NCI-H146 treated with DMSO at 0.1 percent for 48 hours (cell line): ENCODE results near the gene EIF4E1B.

Experiments
- DNase-seq: peaks from one replicate; lab custom pipeline; 2025; ENCODE audit not compliant: unreplicated experiment; lab: John Stamatoyannopoulos, UW

Gene EIF4E1B

DNA sequence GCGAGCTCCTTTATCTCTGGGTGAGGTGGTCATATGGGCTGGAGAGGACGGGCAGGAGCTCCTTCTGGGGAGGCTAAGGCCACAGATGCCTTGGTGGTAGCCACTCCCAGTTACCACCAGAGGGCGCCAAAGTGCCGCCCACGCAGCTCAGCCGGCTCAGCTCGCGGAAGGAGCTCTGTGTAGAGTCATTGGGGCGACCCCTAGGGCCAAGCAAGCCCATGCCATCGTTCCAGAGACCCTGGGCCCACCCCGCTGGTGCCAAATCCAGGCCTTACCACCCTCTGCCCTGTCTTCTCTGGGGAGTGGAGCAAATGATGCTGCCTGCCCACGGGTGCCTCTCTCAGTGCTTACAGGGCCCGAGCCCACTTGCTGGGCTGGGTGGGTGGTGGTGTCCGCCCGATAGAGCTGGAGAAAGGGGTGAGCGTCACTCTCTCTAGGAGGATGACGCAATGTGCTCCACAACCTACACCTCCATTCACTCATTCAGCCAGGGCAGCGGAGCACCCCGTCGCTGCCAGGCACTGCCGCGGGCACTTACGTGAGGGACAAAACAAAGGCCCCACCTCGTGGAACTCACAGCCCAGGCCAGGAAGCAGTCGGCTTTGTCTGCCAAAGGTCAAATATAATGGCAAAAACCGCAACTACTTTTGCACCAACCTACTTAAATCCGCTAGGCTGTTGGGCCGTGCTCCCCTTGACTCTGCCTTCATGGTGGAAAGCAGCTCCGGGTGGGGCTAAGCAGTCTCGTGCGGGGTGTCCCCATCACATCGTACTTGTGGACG, 30.6 kb downstream of the EIF4E1B start:
- peak; percentile 16 for DNase-seq

DNA sequence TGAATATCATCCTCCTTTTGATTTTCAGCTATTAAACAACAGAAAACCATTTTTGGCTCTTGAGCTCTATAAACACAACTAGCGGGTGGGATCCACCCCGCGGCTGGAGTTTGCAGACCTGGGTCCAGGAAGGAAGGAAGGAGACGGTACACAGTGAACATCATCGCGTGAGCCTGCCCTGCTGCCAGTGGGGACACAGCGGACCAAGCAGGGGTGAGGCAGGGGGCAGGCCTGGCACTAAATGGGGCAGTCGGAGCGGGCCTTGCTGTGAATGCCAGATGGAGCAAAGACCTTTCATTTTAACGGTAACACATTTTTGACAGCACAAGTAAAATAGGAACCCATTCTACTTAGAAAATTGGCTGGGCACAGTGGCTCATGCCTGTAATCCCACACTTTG, 31.2 kb downstream of the EIF4E1B start:
- DNase-seq: no peak

DNA sequence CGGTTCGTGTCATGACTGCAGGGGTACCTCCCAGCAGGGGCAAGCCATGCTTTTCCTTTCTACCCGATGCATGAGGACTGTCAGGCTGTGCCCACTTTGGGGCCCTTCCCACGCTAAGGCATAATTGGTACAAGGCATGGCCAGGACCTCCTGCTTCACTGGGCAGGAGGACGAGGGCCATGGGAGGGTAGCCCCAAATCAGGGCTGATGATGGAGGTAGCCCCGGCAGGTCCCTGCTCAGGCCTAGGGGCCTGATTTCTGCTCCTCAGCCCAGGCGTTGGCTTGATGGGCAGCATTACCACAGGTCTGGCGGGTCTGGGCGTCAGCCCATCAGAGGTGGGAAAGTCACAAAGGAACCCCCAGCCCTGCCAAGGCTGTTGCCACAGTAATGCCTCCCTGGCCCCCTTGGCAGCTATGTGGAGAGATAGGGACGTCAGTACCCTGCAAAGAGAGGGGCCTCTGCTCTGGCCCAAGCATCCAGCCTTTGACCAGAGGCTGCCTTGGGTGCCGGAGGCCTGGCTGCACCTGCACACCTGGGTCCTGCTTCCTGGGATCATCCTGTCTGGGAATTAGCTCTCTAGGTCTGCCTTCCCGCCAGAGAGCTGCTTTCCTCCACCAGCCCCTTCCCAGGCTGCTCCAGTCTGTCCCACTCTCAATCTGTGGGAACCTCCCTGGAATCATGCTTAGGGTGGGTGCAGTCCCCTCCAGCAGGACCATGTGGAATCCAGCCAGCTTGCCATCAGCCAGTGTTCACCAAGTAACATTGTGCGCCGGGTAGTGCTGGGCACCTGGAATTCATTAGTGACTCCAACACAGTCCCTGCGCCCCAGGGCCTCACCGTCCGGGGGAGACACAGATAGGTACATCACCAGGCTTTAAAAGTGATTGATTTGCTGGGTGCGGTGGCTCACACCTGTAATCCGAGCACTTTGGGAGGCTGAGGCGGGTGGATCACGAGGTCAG, 32.2 kb downstream of the EIF4E1B start:
- no peak for DNase-seq

DNA sequence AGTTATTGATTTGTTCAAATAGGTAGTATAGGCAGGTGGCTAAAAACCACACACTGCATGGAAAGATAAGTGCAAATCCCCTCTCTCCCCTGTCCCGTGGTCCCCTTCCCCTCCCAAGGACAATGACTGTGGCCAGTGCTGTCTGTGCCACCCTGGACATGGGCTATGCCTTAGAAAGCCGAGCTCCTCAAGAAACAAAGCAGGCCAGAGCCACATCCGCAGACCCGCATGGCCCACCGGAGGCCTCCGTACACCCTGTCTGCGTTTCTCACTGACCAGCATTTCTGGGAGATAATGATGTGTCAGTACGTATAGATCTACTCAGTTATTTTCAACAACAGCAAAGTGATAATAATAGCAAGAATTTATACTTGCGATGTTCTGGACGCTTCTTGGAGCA, 33.1 kb downstream of the EIF4E1B start:
- no peak for DNase-seq

DNA sequence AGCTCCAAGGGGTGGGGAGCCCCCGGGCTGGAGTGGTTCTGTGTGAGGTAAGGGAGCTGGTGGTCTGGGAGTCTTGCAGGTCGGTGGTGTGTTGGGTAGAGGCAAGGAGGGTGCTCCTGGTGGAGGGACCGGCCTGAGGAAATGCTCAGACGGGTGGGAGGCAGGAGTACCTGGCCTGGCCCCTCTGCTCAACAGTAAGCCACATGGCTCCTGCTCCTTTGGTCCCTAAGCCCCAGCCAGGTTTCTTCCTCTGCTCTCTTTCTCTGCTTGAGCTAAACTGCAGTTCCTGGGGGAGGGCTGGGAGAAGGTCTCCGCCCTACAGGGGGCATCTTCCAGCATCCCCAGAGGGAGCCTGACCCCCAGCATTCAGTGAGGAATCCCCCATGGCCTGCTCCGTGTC, 34.0 kb downstream of the EIF4E1B start:
- no peak for DNase-seq

DNA sequence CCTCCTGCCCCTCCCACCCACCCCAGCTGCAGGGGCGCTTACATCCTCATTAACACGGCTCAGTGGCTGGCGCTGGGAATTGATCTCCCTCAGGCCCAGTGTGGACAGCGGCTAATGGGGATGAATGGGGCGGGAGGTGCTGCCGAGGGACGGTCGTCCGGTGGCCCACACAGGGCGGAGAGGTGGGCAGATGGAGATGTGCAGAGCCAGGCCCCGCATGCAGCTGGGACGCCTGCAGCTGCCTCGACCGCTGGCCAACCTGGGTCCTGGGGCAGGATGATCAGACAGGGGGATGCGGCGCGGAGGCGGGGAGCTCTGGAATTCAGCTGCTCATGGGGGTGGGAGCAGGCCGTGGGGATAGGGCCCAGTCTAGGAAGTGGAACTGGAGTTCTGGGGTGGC, 34.4 kb downstream of the EIF4E1B start:
- DNase-seq: no peak

DNA sequence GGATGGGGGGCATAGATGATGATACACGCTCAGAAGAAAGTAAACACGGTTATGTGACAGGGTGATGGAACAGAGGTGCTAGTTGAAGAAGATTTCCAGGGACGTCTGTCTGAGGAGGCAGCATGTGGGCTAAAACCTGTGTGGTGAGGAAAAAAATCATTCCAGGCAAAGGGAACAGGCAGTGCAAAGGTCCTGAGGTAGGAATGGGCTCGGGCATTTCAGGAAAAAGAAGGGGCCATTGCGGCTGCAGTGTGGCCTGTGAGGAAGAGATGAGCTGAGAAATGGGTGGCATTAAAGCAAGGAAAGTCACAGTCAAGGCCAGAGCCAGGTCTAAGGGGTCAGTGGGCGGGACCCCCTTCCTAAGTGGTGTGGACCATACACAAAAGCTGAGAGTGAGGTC, 35.0 kb downstream of the EIF4E1B start:
- no peak for DNase-seq

DNA sequence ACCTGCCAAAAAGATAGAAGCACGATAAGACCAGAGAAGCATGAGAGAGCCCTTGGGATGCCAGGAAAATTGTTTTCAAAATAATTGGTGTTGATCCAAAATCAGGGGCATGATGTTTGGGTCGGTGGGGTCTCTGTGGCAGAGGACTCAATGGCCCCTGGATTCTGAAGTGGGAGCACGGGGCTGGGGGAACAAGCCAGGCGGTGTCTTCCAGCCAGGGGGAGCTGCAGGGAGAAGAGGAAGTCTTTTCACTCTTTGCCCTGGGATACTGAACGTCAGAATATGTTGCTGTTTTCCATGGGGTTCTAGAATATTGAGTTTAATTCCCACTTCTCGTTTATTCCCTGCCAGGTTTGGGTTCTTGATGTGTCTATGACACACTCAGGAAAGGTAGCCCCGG, 37.2 kb downstream of the EIF4E1B start:
- DNase-seq: no peak

DNA sequence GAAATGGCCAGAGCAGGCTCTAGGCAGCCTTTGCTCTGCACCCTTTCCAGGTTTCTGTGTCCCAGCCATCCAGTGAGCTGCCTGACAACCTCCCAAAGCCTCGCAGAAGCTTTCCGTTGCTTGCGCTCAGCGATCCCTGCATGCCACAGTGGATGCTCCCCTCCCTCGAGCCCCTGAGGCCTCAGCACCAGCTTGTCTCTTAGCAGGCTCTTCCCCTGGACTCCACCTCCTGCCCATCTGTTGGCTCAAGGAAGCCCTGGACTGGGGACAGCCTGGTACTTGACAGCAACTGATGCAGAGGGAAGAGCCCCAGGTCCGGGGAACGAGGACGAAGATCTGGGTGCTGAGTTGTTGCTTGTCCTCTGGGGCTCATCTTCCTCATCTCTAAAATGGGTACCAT, 40.0 kb downstream of the EIF4E1B start:
- DNase-seq: no peak

DNA sequence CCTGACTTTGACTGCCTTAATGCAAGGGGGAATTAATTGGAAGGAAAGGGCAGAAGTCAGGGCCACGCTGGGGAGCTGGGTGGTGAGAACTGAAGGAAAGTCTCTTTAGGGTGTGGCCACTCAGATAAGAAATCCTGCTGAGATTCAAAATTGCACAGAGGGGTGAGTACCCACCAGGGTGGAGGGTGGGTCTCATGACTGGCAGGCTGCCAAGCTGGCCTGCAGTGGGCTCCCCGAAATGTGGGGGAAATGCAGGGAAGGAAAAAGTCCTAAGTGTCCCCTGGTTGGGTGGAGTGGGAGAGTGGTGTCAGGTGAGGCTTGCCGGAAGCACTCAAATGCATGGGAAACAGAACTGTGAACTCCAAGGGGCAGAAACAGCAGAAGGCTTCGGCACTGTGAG, 40.9 kb downstream of the EIF4E1B start:
- no peak for DNase-seq

DNA sequence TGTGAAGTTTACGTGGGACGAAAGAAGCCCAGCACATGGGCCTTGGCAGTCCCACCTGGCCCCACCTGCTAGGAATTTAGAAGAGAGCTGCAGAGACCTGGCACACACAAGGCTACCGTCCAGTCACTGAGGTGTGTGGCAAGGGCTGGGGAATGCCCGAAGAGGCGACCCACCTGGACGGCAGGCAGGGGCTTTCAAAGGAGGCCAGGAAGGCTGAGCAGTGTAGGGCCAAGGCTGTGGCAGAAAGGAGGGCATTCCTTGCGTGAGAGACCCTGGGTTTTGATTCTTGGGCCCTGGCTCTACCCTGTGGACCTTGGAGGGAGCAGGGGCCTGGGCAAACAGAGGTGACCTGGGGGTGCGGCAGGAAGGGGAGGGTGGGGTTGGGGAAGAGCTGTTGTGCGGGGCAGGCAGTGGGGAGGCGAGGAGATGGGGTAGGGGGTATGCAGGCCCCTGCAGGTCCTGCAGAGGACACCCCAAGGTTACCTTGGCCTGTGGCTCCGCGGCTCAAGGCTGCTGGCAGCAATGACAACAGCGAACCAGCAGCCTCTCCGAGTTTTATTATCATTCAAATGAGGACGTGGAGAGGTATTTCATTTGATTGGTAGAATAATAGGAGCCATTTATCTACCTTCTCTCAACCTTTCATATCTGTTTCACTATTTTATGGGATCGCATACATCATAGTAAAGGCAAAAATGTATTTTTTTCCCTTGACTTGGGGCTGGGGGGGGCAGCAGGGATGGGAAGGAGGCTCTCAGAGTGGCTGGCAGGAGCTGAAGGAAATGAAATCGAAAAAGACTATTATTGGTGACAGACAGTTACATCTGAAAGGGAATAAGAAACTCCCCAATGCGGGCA, 41.6 kb downstream of the EIF4E1B start:
- no peak for DNase-seq

DNA sequence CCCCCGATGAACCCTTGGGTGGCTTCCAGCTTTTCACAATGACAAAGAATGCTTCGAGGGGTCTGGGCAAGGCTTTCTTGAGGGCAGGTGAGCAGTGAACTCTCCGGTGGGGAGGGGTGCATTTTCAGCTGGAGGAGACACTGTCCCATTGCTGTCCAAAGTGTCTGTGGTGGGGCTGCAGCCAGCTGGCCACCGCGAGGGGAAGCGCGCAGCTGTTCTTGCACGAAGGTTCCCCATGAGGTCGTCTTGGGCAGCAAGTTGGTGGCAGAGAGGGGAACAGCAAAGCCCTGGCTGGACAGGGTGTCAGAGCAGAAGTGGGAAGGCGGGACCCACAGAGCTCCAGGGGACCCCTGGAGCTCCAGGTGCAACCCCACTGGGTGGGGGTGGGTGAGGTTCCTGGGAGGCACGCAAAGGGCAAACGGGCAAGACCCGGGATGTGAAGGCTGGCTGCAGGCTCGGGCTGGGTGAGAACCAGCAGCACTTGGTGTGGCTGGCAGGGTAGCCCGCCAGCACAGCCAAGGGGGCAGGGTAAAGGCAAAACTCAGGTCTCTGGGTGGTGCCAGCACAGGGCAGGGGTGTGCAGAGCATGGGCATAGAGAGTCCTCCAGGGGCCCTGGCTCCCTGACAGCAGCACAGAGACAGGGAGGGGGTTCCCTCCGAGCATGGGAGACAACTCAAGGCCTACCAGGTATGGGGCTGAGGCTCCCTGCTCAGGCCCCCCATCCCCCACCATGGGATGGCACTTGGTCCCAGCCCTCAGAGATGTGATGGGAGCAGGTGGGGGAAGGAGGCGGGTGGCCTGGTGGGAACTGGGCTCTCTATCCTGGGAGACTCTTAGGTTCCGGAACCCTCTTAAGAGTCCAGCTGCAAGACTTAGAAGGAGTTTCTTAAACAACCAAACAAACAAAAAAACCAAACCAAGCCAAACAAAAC, 43.4 kb downstream of the EIF4E1B start:
- DNase-seq: no peak

DNA sequence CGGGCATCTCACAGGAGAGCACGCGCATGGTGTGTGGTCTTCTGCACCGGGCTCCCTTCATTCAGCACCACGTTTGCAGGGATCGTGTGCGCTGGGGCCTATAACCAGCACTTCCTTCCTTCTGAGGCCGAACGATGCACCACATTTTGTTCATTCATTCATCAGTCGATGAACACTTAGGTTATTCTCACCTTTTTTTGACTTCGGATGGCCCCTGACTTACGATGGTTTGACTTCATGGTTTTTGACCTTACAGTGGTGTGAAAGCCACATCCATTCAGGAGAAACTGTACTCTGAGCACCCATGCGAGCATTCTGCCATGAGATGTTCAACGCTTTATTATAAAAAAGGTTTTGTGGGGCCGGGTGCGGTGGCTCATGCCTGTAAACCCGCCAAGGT, 44.3 kb downstream of the EIF4E1B start:
- DNase-seq: no peak

DNA sequence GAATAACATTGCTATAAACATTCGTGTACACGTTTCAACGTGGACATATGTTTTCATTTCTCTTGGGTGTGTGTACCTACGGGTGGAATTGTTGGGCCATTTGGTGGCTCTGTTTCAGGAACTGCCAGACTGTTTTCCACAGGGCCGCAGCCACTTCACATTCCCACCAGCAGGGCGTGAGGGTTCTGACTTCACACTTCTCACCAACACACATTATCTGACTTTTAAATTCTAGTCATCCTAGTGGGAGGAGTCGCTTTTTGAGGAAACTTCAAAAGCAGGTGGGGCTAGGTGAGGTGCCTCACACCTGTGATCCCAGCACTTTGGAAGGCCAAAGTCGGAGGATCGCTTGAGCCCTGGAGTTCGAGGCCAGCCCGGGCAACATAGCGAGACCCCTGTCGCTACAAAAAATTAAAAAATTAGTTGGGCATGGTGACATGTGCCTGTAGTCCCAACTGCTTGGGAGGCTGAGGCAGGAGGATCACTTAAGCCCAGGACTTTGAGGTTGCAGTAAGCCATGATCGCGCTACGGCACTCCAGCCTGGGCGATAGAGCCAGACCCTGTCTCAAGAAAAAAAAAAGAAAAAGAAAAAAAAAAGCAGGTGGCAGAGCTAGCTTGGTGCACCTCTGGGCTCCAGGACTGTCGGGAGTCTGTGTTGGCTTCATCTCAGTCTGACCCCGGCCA, 45.3 kb downstream of the EIF4E1B start:
- DNase-seq: no peak

DNA sequence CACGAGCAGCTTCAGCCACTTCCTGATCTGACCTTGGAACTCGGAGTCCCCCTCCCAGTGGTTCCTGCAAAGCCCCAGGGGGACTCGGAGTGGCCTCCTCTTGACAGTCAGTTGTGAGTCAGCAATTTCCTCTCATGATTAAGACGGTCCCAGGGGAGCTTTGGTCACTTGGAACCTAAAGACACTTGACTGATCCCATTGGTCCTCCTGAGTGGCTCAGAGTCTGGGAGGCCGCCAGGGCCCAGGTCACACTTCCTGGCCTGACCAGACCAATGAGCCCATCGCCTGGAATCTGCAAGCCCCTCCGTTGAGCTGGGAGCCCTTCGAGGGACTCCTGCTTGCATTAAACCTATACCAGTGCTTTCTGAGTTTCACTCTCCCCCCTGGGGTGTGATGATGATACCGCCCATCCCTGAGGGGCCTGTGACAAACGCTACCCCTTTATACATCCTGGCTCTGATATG, 45.9 kb downstream of the EIF4E1B start:
- no peak for DNase-seq

DNA sequence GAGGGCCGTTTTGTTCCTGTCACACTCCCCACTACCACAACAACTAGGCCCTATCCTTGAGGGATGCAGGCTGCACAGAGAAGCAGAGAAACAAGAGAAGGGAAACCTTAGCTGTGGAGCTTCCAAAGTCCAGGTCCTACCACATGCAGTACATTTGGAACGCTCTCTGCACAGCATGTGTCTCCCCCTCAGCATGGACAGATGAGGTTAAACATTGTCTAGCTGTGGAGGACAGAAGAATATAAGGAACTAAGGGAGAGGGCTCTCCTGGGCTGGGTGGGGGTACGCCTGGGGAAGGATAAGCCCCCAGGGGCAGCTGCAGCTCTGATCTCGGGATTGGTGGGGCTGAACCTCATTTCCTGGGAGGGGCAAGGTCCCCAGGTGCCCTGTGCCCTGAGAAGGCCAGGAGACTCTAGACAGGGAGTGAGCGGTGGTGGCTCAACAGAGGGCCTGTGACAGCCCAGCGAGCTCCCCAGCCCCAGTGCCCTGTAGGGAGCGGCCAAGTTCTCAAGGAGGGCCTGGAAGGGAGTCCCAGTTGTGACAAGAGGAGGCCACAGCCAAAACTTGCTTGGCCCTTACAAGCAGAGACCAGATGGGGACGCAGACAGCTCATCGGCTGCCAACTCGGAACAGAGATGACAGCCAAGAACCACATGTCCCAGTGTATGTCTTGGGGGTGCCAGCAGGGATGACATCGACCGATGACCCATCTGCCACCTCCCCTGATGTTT, 46.9 kb downstream of the EIF4E1B start:
- no peak for DNase-seq

DNA sequence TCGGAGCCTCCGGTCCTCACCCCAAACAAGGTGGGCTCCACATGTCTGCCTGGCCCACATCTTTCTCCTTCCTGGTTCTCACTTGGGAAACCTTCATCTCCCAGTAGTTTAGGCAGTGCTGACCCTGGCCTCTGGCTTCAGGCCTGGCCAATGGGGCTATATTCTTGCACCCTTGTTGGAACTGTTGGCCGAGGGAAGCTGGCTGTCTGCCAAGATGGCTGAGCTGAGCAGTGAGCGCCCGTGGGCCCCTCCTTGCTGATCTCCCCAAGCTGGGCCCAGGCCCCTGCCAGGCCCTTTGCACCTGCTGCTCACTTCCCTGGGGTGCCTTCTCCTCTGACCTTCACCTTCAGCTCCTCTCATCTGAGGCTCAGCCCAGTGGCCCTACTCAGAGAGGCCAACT, 48.1 kb downstream of the EIF4E1B start:
- DNase-seq: no peak

DNA sequence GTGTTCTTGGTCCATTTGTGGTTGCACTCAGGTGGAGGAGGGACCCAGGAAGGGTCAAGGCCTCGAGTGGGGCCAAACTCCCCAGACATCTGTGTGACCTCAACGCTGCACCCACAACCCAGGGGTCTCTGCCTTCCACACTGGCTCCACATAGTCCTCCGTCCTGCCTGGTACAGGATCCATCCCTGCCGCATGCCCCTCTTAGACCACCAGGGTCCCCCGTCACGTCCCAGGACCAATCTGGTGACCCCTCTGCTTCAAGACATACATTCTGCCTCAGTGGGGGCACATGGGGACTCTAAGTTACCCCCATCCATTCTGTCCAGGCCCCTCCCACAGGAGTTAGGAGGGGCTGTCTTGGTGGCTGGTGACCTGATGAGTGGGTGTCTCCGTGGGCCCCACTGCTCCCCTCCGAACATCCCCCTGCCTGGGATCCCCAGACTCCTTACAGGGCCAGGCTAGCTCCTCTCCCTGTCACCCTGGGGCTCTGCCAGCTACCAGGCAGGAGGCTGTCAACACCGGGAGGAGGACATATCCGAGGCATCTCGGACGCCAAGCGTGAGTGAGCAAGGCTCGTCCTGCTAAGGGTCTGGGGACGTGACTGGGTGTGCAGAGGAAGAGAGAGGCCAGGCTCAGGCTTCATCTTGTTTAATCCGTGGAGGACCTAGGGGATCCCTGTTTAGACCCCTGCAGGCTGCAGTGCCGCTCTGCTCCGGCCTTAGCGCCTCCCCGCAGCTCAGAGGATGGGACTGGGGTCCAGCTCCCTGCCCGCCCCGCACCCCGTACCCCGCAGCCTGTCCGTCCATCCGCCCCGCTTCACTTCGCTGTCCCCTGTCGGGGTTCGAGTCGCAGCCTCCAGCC, 49.1 kb downstream of the EIF4E1B start:
- no peak for DNase-seq
